ENCODE results near the gene RYR2. TPM values are rescaled to one million over a fixed set of nuclear protein-coding genes. Genes with fewer than 3 reads are reported as not detected.

Gene RYR2
- total and polyA plus RNA-seq, 2 of the 8 experiments (the other 6 are each of a cell fraction or from before 2014, with no cell fraction given), result 1.3 to 4.4 TPM

- Histone ChIP-seq H3K9ac (replicated peaks in 1 of 4; ENCODE audit: extremely low read depth in 1 of 4, low read depth in 3 of 4, low read length in 3 of 4) (no peak overlapping the region), H3K79me2 (ENCODE audit: control insufficient read depth in 1 of 2, insufficient read depth in 2 of 2, low read length in 2 of 2) (no peaks in the 10 kb centered on the region)
- no peak for TF ChIP-seq TEAD4 (IDR thresholded peaks at IDR 0.05; ENCODE audit: low read depth, low read length)
- TF ChIP-seq EZH2 (IDR thresholded peaks at IDR 0.05; ENCODE audit: low read depth, low read length, severe bottlenecking), result no peak
- no peak for TF ChIP-seq RNF2 (IDR thresholded peaks at IDR 0.05; ENCODE audit: borderline replicate concordance, low read depth, low read length, missing control alignments, poor library complexity, severe bottlenecking)
- no peak for TF ChIP-seq GABPA (IDR thresholded peaks at IDR 0.05; ENCODE audit: borderline replicate concordance, insufficient read depth, low read length)
- TF ChIP-seq POLR2A (IDR thresholded peaks at IDR 0.05; ENCODE audit: control extremely low read depth in 1 of 2, low read depth in 2 of 2, low read length in 2 of 2), result no peak
- no peak for TF ChIP-seq MAX (IDR thresholded peaks at IDR 0.05)
- TF ChIP-seq JUN (IDR thresholded peaks at IDR 0.05; ENCODE audit: low read depth, low read length), result no peak
- no peak for TF ChIP-seq HDAC2 (IDR thresholded peaks at IDR 0.05; ENCODE audit: borderline replicate concordance in 1 of 2, low read depth in 2 of 2, low read length in 2 of 2)
- TF ChIP-seq POLR2AphosphoS5 (IDR thresholded peaks at IDR 0.05; ENCODE audit: low read depth, low read length), result no peak
- TF ChIP-seq NANOG (IDR thresholded peaks at IDR 0.05; ENCODE audit: insufficient read depth, low read depth, low read length, poor library complexity, severe bottlenecking), result no peak
- TF ChIP-seq SIRT6 (IDR thresholded peaks at IDR 0.05; ENCODE audit: low read length), result no peak
- TF ChIP-seq CBX8 (IDR thresholded peaks at IDR 0.05; ENCODE audit: borderline replicate concordance, low read depth, low read length), result no peak
- TF ChIP-seq HDAC6 (IDR thresholded peaks at IDR 0.05; ENCODE audit: low read depth, low read length), result no peak
- no peak for TF ChIP-seq SRF (IDR thresholded peaks at IDR 0.05; ENCODE audit: low read depth, low read length)
Observed at GRCh38 chr1:237429252-237429651, 387.3 kb downstream of the RYR2 start.

More at GRCh38 chr1:237429252-237429651, 387.3 kb downstream of the RYR2 start:
- H3K4me2 ChIP-seq (ENCODE audit: insufficient read depth in 1 of 2, low read depth in 2 of 2, low read length in 2 of 2), result no peak overlapping the region
- H3K23ac ChIP-seq (ENCODE audit: insufficient read length), result no peak overlapping the region
- H3K23me2 ChIP-seq (ENCODE audit: low read depth, low read length), result no peaks in the 10 kb centered on the region
- no peak overlapping the region for H3K4me3 ChIP-seq (ENCODE audit: extremely low read depth in 1 of 4, insufficient read depth in 2 of 4, low read depth in 3 of 4, low read length in 4 of 4)
- H3K27ac ChIP-seq (ENCODE audit: low read depth, low read length), result no peak overlapping the region
- no peak overlapping the region for H2AK5ac ChIP-seq (ENCODE audit: low read depth, low read length)
- H3K27me3 ChIP-seq (replicated peaks in 1 of 4; ENCODE audit: control insufficient read depth in 3 of 4, extremely low read depth in 1 of 4, insufficient read depth in 3 of 4, low read length in 3 of 4), result no peaks in the 10 kb centered on the region
- no peak overlapping the region for H2BK15ac ChIP-seq (ENCODE audit: low read length)
- no peak overlapping the region for H2BK20ac ChIP-seq (ENCODE audit: low read length)
- H3K4me1 ChIP-seq (replicated peaks in 1 of 4; ENCODE audit: control insufficient read depth in 3 of 4, insufficient read depth in 4 of 4, low read length in 3 of 4), result no peaks in the 10 kb centered on the region
- no peak overlapping the region for H3K56ac ChIP-seq (replicated peaks; ENCODE audit: insufficient read length, low read depth, low read length)
- no peak overlapping the region for H2AFZ ChIP-seq (ENCODE audit: low read length)
- 57% methylated on average over 3 of the region's 3 CpGs; no CpG with 5 or more reads in 1 of the 2 experiments for WGBS, 2 experiments (ENCODE audit: extremely low coverage in 1 of 2, insufficient coverage in 1 of 2, insufficient read length in 1 of 2, insufficient replicate concordance in 2 of 2, low coverage in 1 of 2, low lambda C conversion rate in 2 of 2, missing lambda C conversion rate in 1 of 2)
- no peak overlapping the region for H2BK5ac ChIP-seq (ENCODE audit: low read depth, low read length)
- H3K18ac ChIP-seq (ENCODE audit: extremely low read depth, low read length), result no peak overlapping the region
- H3K79me1 ChIP-seq (ENCODE audit: low read depth, low read length), result no peaks in the 10 kb centered on the region
- H4K5ac ChIP-seq (ENCODE audit: insufficient read length, low read depth, low read length), result no peak overlapping the region
- FAIRE-seq (no peak), DNase-seq (ENCODE audit: low read depth in 1 of 2, low spot score in 2 of 2) (no peak)
- no peak overlapping the region for H2BK120ac ChIP-seq (replicated peaks; ENCODE audit: low read depth, low read length)
- CTCF ChIA-PET (ENCODE audit: partially characterized antibody), result no interaction called here
- no peaks in the 10 kb centered on the region for H4K20me1 ChIP-seq (replicated peaks in 1 of 2; ENCODE audit: control insufficient read depth in 1 of 2, insufficient read depth in 2 of 2, low read length in 2 of 2)
- H3K36me3 ChIP-seq (ENCODE audit: control insufficient read depth in 2 of 4, insufficient read depth in 4 of 4, low read length in 3 of 4), result no peaks in the 10 kb centered on the region
- H3K9me3 ChIP-seq (ENCODE audit: insufficient read depth in 2 of 2, low read depth in 1 of 2, low read length in 1 of 2), result no peaks in the 10 kb centered on the region
- no peak overlapping the region for H4K91ac ChIP-seq (replicated peaks; ENCODE audit: insufficient read length, low read length)
- H3K4ac ChIP-seq (replicated peaks; ENCODE audit: insufficient read length, low read depth, low read length), result no peak overlapping the region
- no peak overlapping the region; the same call in 1 of the 2 replicates for H4K8ac ChIP-seq (ENCODE audit: extremely low read depth, insufficient read depth, low read length)
- no peak overlapping the region for H2BK12ac ChIP-seq (ENCODE audit: low read depth, low read length)
- POLR2A ChIA-PET (ENCODE audit: partially characterized antibody), result no interaction called here
- no peak overlapping the region for H3K14ac ChIP-seq (ENCODE audit: insufficient read length)
